GM03348 (cell line): Measurements from ENCODE around the gene TMEM117.

Source experiments
- DNase-seq: peaks from one replicate; pipeline ENCODE4 v3.0.0; 2012; ENCODE audit warnings: low spot score

Gene TMEM117

DNA sequence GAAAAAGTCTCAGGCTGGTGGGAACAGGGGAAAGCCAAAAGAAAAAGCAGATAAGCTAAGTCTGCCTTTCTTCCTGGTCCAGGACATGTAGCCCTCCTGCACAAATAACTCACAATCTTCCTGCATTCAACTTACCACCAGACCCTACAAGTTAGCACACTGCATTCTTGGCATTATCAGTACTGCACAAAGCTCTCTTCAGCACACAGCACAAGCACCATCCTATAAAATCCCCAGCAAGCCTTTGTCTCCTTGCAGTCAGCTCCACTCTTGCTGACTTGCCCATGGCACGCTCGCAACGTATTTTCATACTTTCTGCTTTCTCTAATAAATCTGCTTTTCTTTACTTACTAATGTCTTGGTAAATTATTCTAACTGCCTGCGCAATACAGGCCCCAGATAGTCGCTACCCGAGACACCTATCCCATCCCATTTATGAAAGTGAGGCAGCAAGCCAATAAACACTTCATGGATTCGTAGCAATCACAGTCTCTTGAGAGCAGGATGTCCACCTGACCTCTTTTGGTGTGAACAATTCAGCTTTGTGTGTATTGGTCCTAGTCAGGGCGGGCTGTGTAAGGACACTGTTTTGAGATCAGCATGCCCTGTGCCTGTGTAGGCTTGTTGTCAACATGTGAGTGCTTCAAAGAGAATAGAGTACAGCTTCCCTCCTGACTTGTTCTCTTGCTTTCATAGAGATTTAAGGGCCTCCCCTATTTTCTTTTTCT lies 49.0 kb downstream of the TMEM117 start:
- DNase-seq = no peak

DNA sequence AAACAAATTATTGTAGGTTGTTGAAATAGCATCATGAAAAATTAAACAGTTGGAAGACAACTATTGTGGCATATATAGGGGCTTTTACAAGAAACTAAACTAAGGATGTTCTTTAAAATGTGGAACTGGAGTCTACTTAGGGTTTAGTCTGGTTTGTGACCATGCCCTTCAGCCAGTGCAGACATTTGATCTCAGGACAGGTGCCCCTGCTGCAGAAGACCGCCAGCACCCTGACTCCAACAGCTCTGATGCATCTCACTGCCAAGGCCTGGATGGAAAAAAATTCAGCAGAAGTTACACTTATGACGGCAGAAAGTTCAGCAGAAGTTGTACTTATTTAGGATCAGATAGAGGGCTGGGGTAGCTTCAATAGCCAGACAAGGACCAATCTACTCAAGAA lies 51.5 kb downstream of the TMEM117 start:
- DNase-seq = no peak

DNA sequence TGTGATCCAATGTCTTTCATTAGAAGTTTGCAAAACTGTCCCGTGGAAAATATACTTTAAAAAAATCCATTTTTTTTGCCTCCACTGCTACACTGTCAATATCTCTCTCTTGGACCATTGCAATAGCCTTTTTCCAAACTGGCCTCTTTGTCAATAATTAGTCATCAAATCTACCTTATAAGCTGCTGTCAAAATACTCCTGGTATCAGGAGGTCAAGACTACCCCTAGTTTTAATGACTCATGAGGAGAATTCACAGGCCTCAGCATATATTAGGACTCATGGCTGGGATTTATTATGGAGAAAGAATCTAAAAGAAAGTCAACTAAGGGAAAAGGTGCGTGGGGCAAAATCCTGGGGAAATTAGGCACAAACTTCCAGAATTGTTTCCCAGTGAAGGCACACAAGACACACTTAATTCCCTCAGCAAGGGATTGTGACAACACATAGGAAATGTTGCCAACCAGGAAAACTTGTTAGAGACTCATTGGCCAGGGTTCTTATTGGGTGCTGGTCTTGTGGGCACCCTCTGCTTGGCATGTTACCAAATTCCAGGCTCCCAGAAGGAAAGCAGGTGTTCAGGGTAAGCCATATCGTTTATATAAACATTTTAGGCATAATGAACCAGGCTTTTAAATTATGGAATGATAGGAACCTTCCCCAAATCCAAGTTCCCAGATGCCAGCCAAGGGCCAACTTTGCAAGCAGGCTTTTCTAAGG lies 56.1 kb downstream of the TMEM117 start:
- no peak for DNase-seq

DNA sequence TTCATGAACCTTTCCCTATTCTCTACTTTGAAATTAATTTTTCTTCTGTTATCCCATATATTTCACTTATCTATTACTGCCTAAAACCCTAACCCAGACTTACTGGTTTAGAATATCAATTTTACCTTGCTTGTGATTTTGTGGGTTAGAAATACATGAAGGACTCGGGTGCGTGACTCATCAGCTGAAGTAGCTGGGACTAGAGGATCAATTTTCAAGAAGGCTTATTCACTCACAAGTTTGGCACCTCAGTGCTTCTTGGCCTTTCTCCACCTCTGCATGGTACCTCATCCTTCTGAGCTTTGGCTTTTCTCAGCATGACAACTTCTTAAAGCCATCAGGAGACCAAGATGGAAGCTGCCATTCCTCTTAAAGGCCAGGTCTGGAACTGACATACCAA lies 57.8 kb downstream of the TMEM117 start:
- DNase-seq = peak; percentile 9

DNA sequence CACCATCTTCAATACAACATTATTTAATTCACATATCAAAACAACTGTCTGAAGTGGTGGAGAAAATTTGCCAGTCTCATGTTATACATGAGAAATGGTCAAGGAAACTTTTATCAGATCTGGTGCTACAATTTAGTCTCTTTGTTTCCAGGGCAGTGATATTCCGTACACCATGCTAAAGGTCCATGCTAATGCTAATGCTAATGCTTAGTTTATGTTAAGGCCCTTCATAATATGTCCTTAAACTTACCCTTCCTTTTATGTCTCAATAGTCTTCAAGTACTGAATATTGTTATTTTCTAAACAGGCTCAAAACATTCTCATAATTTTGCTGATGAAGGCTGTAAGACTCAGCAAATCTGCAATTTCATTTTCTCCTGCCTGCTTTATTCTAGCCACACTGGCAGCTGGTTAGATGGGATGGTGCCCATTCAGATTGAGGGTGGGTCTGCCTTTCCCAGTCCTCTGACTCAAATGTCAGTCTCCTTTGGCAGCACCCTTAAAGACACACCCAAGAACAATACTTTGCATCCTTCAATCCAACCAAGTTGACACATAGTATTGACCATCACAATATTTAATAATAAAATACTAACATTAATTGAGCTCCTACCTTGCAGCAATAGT lies 59.8 kb downstream of the TMEM117 start:
- no peak for DNase-seq

DNA sequence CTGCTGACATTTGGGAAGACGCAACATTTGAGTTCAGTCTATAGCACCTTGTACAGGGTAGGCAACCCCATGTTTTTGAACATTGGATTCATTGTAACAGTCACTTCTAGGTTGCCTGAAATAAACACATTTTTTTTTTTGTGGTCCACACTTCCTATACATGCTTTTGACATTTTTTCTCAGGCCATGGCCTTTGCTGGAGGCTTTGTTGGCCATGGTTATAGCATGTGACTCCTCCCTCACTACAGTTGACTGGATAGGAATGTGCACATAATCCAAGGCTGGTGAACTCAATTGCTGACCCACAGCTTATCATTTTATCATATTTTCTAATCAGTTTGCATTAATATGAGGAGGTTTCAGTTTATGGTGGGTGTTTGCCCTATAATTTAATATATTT lies 60.6 kb downstream of the TMEM117 start:
- no peak for DNase-seq

DNA sequence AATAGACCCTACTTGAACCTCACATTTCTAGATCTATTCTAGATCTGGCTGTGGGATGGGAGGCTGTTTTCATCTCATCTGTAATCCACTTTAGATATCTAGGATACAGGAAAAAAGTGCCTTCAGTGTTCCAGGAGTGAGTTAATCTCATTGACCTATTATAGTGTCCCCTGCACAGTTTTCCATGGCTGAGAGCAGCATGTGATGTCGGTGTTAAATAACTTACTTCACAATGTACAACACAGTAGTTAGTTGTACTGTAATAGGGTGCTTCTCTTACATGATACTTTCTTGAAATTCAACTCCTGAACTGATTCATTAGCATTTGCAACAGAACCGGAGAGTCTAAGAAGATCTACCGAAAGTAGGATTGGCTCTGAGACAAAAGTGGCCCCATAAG lies 62.6 kb downstream of the TMEM117 start:
- no peak for DNase-seq

DNA sequence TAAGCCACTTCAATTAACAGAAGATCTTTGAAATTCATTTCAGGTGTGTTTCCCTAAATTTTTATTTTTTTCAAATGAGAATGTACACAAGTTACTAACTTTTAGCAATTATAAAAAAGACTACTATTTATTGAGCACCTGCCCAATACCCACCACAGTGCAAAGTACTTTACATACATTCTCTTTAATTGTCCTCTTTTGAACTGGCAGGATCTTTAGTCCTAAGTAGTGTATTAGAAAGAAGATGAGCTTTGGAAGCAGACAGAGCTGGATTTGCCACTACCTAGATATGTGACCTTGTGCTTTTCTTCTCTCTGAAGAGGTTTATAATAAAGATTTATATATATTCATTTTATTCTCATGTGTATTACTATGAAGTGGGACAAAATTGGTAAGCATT lies 63.7 kb downstream of the TMEM117 start:
- no peak for DNase-seq

DNA sequence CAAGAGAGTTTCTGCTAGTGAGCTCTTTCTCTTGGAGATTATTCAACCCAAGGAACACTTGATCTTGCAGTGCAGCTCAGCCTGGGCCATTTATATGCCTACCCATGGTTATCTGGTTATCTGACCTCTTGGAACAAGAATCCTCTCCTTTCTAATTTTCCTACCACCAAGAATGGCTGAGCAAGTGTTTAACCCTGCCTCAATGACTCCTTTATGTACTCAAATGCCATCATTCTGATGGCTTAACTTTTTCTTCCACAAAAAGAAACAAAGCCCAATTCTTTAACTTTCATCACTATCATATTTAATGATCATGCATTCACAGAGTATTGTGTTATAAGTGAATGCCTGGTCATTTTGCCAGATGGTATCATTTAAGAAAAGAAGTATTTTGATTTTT lies 67.8 kb downstream of the TMEM117 start:
- DNase-seq = no peak

DNA sequence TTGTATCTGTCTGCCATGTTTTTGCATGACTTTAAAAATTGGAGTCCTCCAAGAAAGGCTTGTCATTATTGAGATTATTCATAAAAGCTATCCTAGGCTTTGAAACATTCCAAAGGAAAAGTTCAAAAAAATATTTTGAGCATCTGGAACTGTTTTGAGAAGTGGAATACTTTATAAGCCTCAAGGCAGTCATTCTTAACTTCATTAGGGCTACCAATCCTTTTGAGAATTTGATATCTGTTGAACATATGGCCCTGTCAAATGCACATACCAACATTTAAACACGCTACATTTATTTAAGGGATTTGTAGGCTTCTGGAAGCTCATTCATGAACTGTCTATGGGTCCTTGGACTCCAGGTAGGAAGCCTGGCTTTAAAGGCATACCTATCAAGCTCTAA lies 77.0 kb downstream of the TMEM117 start:
- peak; percentile 5 for DNase-seq

DNA sequence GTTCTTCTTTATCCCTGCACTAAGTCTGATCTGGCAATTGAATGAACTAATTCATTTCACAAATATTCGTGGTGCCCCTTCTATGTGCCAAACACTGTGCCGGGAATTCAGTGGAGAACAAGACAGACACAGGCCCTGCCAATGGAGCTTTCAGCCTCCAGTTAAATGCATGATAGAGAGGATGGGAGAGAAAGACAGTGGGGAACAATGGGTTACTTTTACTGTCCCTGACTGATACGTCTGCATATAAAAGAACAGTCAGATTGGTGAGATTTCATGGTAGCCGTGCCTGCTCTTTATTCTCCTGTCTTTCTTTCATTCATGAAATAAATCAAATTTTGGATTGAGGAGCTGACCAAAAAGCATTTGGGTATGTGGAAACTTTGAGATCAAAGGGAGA lies 78.5 kb downstream of the TMEM117 start:
- DNase-seq = no peak

DNA sequence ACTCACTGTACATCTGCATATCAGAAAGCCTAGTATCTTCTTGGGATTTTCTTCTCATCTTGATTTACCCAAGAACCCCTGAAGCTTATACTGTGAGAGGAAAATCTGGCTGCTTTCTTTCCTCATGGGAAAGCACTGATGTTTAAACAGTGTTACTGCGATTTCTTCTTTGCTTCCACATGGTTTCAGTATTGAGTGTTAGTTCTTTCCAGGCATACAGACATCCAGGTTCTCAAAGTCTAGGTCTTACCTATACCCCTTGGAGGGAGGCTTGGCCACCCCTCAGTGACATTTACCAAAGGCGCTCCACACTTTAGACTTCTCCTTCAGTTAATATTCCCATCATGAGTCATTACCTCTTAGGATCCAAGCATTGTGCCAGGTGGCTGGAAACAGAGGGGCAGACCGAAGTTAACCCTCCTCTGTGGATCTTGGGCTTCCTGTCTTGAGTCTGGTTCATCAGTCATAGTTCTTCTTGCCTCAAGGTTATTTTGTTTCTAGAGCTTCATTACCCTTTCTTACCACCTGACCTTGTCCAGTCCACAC lies 79.1 kb downstream of the TMEM117 start:
- DNase-seq = peak; percentile 4

DNA sequence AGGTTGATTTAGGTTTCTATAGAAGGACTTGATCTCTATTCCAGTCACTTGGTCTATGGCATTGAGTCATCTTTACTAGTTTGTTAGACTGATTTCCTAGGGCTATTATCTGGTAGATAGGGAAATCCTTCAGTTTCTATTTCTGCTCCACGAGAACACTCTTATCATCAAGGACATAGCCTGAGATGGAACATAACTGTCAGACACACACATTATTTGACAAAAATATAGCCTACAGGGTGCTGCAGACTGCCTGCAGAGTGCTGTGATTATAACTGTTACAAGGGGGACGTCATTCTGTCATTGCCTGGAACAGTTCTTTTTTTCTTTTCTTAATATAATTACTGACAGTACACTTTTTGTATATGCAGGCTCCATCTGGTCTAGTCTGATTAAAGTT lies 82.0 kb downstream of the TMEM117 start:
- no peak for DNase-seq

DNA sequence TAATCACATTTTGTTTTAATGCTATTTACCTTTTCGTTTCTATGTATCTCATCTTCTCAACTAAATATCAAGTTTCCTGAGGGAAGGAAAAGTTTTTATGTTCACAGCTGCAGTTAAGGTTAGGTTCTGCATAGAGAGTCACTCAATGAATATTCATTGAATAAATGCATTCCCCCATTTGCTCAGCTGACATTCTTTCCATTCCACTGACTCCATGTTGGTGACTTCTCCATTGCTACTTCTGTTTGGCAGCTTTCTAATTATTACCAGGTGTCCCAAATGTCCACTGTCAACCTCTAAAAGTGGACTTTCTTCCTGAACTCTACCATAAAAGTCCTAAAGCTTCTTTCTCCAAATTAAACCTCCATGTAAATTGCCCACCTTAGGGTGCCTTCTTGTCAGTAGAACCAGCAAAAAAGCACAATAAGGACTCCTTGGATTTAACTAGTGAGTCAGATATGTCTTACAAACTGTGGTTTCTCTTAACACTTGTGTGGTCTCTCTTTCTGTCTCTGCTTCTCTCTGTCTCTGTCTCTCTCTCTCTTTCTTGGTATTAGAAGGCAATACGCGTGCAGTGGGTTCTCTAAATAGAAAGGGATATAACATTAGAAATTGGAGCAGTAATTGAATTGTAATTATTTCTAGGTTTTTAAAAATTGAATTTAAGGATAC lies 85.9 kb downstream of the TMEM117 start:
- DNase-seq = peak; percentile 53

DNA sequence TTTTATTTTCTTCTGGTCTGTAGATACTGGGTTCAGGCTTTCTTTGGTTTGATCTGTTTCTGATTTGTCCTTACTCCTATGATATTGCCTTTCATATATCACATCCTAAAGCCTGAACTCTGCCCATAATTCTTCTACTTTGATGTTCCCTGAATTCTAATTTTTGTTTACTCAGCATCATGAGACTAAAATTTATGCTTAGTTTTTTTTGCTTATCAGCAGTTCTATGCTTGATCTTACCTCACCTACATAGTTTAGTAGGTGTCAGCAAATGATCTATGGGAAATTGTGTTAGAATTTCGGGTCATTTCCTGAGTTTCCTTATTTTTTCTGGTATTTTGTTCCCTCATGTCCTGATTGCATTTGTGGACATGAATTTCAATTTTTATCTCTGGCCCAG lies 94.2 kb downstream of the TMEM117 start:
- no peak for DNase-seq

DNA sequence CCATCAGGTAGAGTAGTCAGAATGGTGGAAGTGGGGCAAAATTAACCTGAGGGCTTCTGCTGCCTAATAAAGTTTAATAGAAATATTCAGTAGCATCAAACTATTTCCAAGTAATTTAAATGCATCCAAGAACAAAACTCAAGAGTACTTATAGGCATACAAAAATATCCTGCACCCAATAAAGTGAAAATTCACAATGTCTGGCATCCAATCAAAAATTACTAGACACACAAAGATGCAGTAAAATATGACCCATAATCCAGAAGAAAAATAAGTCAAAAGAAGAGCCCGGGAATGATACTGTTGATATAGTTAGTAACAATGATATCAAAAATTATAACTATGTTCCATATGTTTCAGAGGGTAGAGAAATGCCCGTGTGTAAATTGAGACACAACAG lies 95.3 kb downstream of the TMEM117 start:
- no peak for DNase-seq

DNA sequence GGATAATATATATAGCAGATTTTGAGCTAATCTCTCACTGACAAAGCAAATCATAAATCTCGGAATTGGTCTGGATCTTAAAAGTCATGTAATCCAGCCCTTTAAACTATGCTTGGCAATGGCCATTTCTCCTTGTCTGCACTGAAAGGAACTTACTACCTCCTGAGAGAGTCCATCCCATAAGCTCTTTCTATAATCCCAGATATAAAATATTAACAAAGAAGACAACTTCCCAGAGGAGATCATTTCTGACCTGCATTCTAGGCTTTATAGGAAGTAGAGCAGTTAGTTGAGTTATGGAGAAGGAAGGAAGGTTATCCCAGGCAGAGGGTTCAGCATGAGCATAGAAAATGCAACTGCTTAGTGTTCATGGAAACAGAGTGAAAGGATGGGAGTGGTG lies 99.7 kb downstream of the TMEM117 start:
- DNase-seq = no peak

DNA sequence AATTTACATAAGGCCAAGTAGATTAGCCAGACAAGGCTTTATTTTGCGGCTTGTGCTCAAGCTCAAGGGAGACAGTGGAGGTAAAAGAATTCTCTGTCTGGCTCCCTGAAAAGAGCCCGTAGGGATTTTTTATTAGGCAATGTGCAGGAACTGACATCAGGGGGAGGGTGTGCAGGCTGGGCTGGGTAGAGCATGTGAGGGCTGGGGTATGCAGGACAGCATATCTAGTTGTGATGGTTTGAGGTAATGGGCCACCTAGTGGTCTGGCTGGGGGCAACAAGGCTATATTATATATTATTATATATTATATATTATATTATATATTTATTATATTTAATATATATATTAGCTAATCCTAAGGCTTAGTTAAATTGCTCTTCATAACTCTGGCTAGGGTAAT lies 102.1 kb downstream of the TMEM117 start:
- peak; percentile 11 for DNase-seq

DNA sequence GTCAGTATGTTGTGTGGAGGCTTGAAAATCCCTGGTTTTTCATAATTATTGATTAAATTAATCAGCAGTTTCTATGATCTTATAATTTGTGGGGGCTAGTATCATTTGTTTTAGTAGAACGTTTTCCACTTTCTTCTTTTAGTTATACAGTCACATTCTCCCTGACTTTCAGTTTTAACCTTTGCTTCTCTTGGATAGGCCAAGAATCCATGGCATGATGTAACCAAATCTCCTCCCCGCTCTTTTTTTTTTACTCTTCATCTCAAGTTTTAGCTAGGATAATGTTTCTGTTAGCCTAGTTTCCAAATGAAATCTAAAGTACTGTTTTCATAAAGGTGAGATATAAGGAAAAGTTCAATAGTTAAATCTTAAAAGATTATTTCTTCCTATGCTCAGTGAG lies 106.5 kb downstream of the TMEM117 start:
- DNase-seq = peak; percentile 6

DNA sequence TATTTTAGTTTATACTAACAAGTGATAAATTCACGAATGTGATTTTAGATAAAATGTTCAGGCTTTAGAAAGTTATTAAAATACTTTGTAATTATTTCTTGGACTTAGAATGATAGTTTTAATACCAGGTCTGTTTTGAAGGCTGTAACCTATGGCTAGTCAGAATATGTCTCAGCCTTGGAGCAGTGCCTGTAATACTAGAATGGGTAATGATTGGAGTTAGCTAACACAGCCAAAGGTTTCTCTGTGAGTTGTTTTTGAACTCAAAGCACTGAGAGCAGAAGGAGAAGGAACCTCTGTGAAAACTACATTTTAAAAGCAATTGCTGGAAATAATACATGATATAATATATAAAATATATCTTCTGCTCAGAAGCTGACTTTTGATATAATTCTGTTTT lies 110.1 kb downstream of the TMEM117 start:
- DNase-seq = no peak

DNA sequence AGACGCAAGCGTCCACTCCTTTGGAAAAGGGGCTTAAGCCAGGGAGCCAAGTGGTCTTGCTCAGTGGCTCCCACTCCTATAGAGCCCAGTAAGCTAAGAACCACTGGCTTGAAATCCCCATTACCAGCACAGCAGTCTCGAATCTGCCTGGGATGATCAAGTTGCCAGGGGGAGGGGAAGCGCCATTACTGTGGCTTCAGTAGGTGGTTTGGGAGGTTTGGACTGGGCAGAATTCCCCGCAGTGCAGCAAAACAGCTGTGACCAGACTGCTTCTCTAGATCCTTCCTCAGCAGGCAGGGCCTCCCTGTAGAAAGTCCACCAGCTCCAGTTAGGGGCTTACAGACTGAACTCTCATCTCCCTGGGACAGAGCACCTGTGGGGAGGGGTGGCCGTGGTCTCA lies 115.4 kb downstream of the TMEM117 start:
- DNase-seq = no peak

DNA sequence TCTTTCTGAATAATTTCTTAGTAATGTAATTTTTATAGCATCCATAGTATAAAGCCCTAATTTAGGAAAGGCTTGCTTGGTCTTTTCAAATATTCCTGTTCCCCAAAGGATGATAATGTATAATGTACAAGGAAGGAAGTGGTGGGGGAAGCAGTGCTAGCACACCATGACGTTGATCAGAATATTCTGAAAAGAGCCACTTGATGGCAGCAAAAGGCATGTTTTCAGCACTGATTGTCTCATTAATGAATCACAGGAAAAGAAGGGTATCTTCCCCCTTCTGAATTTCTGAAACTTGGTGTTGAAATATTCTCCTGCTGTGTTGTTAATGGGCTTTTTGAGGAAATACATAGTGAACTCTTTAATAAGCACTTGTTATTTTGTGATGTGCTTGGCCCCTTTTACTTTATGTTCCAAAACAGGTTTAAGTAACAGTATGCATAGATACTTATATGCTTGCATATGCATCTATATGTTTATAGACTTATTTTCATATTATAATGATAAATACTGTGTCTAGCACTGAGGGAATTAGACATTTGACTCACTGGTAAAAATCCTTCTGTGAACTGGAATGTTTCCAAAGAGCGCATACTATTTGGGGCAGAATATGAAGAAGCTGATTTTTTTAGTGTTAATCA lies 122.0 kb downstream of the TMEM117 start:
- peak; percentile 79 for DNase-seq
